ENCODE data around the gene KIR3DL2. TPM values are rescaled to one million over a fixed set of nuclear protein-coding genes. Genes with fewer than 3 reads are reported as not detected.
"Not testable (repeated sequence)": the region's sequence is repeated elsewhere in the genome, so short reads cannot be mapped to it uniquely, and the experiment has no call there.

KIR3DL2 gene
- polyA plus RNA-seq (2012; ENCODE audit: low read depth, missing spikeins), result not detected

- FAIRE-seq; DNase-seq (ENCODE audit: insufficient read length, low spot score): not testable (repeated sequence)
These were observed at the start of gene KIR3DL2 for GRCh38 chr19:54850061-54850640. TSS of gene KIR3DL2 (plus strand) at chr19:54850443. CDS start at chr19:54850476, 33 bp downstream.

GRCh38 chr19:54803410-54803809 is 46.8 kb upstream of the KIR3DL2 start, which contains the start of gene KIR2DL4:
TSS of gene KIR2DL4 (plus strand) at chr19:54803610. CDS start at chr19:54803652, 42 bp downstream.
- no peak for FAIRE-seq
- TF ChIP-seq TAF1 (IDR thresholded peaks at IDR 0.05; ENCODE audit: low read depth, low read length), result no peak
- TF ChIP-seq POLR2A (IDR thresholded peaks at IDR 0.05; ENCODE audit: low read depth, low read length), result no peak
- no peak for TF ChIP-seq POU2F2 (IDR thresholded peaks at IDR 0.05; ENCODE audit: low read depth, low read length)
- TF ChIP-seq POLR2AphosphoS5 (IDR thresholded peaks at IDR 0.05; ENCODE audit: low read depth, low read length), result no peak
- no peak for TF ChIP-seq PAX5 (IDR thresholded peaks at IDR 0.05; ENCODE audit: insufficient read depth, low read length, severe bottlenecking)
- no peak for TF ChIP-seq SPI1 (IDR thresholded peaks at IDR 0.05; ENCODE audit: low read depth, low read length)

GRCh38 chr19:54804101-54804500 is 46.1 kb upstream of the KIR3DL2 start:
- no peak for TF ChIP-seq SPI1 (IDR thresholded peaks at IDR 0.05; ENCODE audit: low read depth, low read length)
- no peak for TF ChIP-seq PAX5 (IDR thresholded peaks at IDR 0.05; ENCODE audit: insufficient read depth, low read length, severe bottlenecking)
- TF ChIP-seq POLR2A (IDR thresholded peaks at IDR 0.05; ENCODE audit: low read depth, low read length), result no peak
- TF ChIP-seq POLR2AphosphoS5 (IDR thresholded peaks at IDR 0.05; ENCODE audit: low read depth, low read length), result no peak
- no peak for TF ChIP-seq POU2F2 (IDR thresholded peaks at IDR 0.05; ENCODE audit: low read depth, low read length)
- no peak for TF ChIP-seq TAF1 (IDR thresholded peaks at IDR 0.05; ENCODE audit: low read depth, low read length)
- FAIRE-seq, result no peak

More at GRCh38 chr19:54803410-54803809, 46.8 kb upstream of the KIR3DL2 start, which contains the start of gene KIR2DL4:
- no peak for DNase-seq (ENCODE audit: insufficient read length, low spot score)

GRCh38 chr19:54804571-54804970 is 45.7 kb upstream of the KIR3DL2 start:
- FAIRE-seq, result no peak
- no peak for TF ChIP-seq POU2F2 (IDR thresholded peaks at IDR 0.05; ENCODE audit: low read depth, low read length)
- TF ChIP-seq SPI1 (IDR thresholded peaks at IDR 0.05; ENCODE audit: low read depth, low read length), result no peak
- TF ChIP-seq POLR2A (IDR thresholded peaks at IDR 0.05; ENCODE audit: low read depth, low read length), result no peak
- no peak for TF ChIP-seq TAF1 (IDR thresholded peaks at IDR 0.05; ENCODE audit: low read depth, low read length)
- no peak for TF ChIP-seq POLR2AphosphoS5 (IDR thresholded peaks at IDR 0.05; ENCODE audit: low read depth, low read length)
- no peak for TF ChIP-seq PAX5 (IDR thresholded peaks at IDR 0.05; ENCODE audit: insufficient read depth, low read length, severe bottlenecking)
- DNase-seq (ENCODE audit: insufficient read length, low spot score), result no peak

More at GRCh38 chr19:54804101-54804500, 46.1 kb upstream of the KIR3DL2 start:
- DNase-seq (ENCODE audit: insufficient read length, low spot score), result no peak

DNA sequence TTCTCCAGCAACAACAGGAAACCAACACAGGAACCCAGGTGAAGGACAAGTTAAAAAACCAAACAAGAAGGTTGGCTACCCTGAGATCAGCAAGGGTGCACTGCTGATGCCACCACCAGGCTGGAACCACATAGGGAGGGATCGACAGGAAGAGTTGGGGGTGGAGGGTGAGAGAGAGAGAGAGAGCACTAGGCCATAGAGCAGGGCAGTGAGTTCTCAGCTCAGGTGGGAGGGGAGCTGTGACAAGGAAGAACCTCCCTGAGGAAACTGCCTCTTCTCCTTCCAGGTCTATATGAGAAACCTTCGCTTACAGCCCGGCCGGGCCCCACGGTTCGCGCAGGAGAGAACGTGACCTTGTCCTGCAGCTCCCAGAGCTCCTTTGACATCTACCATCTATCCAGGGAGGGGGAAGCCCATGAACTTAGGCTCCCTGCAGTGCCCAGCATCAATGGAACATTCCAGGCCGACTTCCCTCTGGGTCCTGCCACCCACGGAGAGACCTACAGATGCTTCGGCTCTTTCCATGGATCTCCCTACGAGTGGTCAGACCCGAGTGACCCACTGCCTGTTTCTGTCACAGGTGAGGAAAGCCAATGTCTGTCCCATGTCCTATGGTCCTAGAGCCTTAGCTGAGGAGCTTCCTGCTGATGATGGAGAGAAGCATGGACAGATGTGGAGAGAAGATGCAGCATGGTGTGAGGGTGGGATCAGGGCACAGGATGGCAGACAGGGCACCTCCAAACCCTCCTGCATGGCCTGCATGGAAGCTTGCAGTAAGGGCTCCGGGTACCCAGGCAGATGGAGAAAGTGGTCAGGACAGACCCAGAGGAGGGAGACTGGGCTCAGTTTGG is 44.4 kb upstream of the KIR3DL2 start:
- TF ChIP-seq TAF1 (IDR thresholded peaks at IDR 0.05; ENCODE audit: low read depth, low read length), result no peak
- FAIRE-seq, result no peak
- no peak for DNase-seq (ENCODE audit: insufficient read length, low spot score)

- no peak for TF ChIP-seq POLR2A (IDR thresholded peaks at IDR 0.05; ENCODE audit: low read depth, low read length)
- no peak for TF ChIP-seq SPI1 (IDR thresholded peaks at IDR 0.05; ENCODE audit: low read depth, low read length)
- no peak for TF ChIP-seq POU2F2 (IDR thresholded peaks at IDR 0.05; ENCODE audit: low read depth, low read length)
- TF ChIP-seq POLR2AphosphoS5 (IDR thresholded peaks at IDR 0.05; ENCODE audit: low read depth, low read length), result no peak
- TF ChIP-seq TAF1 (IDR thresholded peaks at IDR 0.05; ENCODE audit: low read depth, low read length), result no peak
- TF ChIP-seq PAX5 (IDR thresholded peaks at IDR 0.05; ENCODE audit: insufficient read depth, low read length, severe bottlenecking), result no peak
- FAIRE-seq (no peak), DNase-seq (ENCODE audit: insufficient read length, low spot score) (no peak)
These were observed 43.8 kb upstream of the KIR3DL2 start for GRCh38 chr19:54806516-54806838.

- DNase-seq (ENCODE audit: insufficient read length, low spot score); FAIRE-seq: not testable (repeated sequence)
These were observed 35.7 kb upstream of the KIR3DL2 start for GRCh38 chr19:54814571-54814970.

DNA sequence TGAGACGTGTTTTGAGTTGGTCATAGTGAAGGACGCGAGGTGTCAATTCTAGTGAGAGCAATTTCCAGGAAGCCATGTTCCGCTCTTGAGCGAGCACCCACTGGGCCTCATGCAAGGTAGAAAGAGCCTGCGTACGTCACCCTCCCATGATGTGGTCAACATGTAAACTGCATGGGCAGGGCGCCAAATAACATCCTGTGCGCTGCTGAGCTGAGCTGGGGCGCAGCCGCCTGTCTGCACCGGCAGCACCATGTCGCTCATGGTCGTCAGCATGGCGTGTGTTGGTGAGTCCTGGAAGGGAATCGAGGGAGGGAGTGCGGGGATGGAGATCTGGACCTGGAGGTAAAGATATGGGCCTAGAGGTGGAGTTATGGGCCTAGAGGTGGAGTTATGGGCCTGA is 34.0 kb upstream of the KIR3DL2 start, which contains the start of gene KIR3DL1:
KIR3DL1 (plus strand) TSS at position 218 of the 400 bp plus-strand sequence.
- not testable (repeated sequence) for FAIRE-seq

DNA sequence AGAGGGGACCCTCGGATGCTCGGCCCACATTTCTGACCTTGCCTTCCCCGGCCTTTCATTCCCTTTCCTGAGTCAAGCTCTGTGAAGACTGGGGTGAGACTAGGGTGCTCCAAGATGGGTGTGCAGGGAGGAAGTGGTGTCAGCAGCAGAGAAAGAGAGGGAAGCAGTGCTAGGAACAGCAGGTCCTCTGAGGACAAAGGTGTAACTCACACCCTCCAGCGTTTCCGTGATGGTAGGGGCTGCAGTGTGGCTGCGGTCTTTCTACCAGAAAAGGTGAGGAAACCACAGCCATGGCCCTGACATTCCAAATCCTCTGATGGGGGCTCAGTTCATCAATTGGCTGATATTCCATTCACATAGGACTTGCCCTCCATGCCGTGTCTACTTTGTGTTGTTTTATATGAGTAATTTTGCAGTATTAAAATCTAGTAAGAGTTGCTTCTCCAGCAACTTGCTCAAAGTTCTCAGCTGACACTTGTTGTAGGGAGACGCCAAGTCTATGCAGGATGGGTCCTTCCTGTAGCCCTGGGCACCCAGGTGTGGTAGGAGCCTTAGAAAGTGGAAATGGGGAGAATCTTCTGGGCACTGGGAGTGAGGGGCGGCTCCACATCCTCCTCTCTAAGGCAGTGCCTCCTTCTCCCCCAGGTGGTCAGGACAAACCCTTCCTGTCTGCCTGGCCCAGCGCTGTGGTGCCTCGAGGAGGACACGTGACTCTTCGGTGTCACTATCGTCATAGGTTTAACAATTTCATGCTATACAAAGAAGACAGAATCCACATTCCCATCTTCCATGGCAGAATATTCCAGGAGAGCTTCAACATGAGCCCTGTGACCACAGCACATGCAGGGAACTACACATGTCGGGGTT is 32.3 kb upstream of the KIR3DL2 start:
- TF ChIP-seq PAX5 (IDR thresholded peaks at IDR 0.05; ENCODE audit: insufficient read depth, low read length, severe bottlenecking), result no peak
- no peak for TF ChIP-seq TAF1 (IDR thresholded peaks at IDR 0.05; ENCODE audit: low read depth, low read length)

More for the DNA sequence above, 34.0 kb upstream of the KIR3DL2 start, which contains the start of gene KIR3DL1:
- not testable (repeated sequence) for DNase-seq (ENCODE audit: insufficient read length, low spot score)

GRCh38 chr19:54824416-54824815 is 25.8 kb upstream of the KIR3DL2 start:
- DNase-seq (ENCODE audit: insufficient read length, low spot score); FAIRE-seq: not testable (repeated sequence)

More for the DNA sequence above, 32.3 kb upstream of the KIR3DL2 start:
- no peak for DNase-seq (ENCODE audit: insufficient read length, low spot score)
- FAIRE-seq, result no peak

- FAIRE-seq; DNase-seq (ENCODE audit: insufficient read length, low spot score): not testable (repeated sequence)
These were observed 24.9 kb upstream of the KIR3DL2 start for GRCh38 chr19:54825326-54825725.

GRCh38 chr19:54828064-54828463 is 22.2 kb upstream of the KIR3DL2 start:
- not testable (repeated sequence) for FAIRE-seq; DNase-seq (ENCODE audit: insufficient read length, low spot score)

- not testable (repeated sequence) for FAIRE-seq; DNase-seq (ENCODE audit: insufficient read length, low spot score)
These were observed 17.7 kb upstream of the KIR3DL2 start, which contains the start of gene KIR2DS4 for GRCh38 chr19:54832496-54832895. TSS of gene KIR2DS4 (plus strand) at chr19:54832676.

DNA sequence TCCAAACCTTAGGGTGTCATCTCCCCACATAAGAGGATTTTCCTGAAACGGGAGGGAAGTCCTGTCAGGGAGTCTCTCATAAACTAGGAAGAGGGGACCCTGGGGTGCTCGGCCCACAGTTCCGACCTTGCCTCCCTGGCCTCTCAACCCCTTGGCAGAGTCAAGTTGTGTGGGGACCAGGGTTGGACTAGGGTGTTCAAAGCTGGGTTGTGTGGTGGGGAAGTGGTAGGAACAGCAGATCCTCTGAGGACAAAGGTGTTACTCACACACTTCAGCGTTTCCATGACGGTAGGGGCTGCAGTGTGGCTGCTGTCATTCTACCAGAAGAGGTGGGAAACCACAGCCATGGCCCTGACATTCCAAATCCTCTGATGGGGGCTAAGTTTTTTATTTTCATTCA is 15.1 kb upstream of the KIR3DL2 start:
- DNase-seq (ENCODE audit: insufficient read length, low spot score); FAIRE-seq: not testable (repeated sequence)

DNA sequence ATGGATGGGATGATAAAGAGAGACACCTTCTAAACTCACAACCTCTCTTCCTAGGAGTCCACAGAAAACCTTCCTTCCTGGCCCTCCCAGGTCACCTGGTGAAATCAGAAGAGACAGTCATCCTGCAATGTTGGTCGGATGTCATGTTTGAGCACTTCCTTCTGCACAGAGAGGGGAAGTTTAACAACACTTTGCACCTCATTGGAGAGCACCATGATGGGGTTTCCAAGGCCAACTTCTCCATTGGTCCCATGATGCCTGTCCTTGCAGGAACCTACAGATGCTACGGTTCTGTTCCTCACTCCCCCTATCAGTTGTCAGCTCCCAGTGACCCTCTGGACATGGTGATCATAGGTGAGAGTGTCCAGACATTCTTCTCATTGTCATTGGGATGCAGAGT is 12.7 kb upstream of the KIR3DL2 start:
- FAIRE-seq, result not testable (repeated sequence)

More for the DNA sequence above, 12.7 kb upstream of the KIR3DL2 start:
- not testable (repeated sequence) for DNase-seq (ENCODE audit: insufficient read length, low spot score)

Measured in GM12891 (cell line).